Measurements from ENCODE around the gene ADGRV1.

GRCh38 chr5:91168859-91169258 lies 610.3 kb downstream of the ADGRV1 start:
- TF ChIP-seq CTCF (IDR thresholded peaks at IDR 0.05; ENCODE audit: insufficient read depth, low read length) (no peak), POLR2AphosphoS5 (IDR thresholded peaks at IDR 0.05; ENCODE audit: low read depth) (no peak), GABPA (IDR thresholded peaks at IDR 0.05; ENCODE audit: low read depth) (no peak), REST (IDR thresholded peaks at IDR 0.05; ENCODE audit: insufficient replicate concordance, low read depth) (no peak), SPI1 (IDR thresholded peaks at IDR 0.05; ENCODE audit: borderline replicate concordance, low read depth) (no peak)

Measured in HL-60 (cell line).